Measurements from ENCODE around the gene AMACR. TPM values are rescaled to one million over a fixed set of nuclear protein-coding genes. Genes with fewer than 3 reads are reported as not detected.

Gene AMACR
- total and polyA plus RNA-seq, 2 of the 8 experiments (the other 6 are each of a cell fraction or from before 2014, with no cell fraction given), result 9.1 to 12.6 TPM

GRCh38 chr5:34008802-34009201 is 952 bp upstream of the AMACR start (continued):
- TF ChIP-seq, protein P1, sequence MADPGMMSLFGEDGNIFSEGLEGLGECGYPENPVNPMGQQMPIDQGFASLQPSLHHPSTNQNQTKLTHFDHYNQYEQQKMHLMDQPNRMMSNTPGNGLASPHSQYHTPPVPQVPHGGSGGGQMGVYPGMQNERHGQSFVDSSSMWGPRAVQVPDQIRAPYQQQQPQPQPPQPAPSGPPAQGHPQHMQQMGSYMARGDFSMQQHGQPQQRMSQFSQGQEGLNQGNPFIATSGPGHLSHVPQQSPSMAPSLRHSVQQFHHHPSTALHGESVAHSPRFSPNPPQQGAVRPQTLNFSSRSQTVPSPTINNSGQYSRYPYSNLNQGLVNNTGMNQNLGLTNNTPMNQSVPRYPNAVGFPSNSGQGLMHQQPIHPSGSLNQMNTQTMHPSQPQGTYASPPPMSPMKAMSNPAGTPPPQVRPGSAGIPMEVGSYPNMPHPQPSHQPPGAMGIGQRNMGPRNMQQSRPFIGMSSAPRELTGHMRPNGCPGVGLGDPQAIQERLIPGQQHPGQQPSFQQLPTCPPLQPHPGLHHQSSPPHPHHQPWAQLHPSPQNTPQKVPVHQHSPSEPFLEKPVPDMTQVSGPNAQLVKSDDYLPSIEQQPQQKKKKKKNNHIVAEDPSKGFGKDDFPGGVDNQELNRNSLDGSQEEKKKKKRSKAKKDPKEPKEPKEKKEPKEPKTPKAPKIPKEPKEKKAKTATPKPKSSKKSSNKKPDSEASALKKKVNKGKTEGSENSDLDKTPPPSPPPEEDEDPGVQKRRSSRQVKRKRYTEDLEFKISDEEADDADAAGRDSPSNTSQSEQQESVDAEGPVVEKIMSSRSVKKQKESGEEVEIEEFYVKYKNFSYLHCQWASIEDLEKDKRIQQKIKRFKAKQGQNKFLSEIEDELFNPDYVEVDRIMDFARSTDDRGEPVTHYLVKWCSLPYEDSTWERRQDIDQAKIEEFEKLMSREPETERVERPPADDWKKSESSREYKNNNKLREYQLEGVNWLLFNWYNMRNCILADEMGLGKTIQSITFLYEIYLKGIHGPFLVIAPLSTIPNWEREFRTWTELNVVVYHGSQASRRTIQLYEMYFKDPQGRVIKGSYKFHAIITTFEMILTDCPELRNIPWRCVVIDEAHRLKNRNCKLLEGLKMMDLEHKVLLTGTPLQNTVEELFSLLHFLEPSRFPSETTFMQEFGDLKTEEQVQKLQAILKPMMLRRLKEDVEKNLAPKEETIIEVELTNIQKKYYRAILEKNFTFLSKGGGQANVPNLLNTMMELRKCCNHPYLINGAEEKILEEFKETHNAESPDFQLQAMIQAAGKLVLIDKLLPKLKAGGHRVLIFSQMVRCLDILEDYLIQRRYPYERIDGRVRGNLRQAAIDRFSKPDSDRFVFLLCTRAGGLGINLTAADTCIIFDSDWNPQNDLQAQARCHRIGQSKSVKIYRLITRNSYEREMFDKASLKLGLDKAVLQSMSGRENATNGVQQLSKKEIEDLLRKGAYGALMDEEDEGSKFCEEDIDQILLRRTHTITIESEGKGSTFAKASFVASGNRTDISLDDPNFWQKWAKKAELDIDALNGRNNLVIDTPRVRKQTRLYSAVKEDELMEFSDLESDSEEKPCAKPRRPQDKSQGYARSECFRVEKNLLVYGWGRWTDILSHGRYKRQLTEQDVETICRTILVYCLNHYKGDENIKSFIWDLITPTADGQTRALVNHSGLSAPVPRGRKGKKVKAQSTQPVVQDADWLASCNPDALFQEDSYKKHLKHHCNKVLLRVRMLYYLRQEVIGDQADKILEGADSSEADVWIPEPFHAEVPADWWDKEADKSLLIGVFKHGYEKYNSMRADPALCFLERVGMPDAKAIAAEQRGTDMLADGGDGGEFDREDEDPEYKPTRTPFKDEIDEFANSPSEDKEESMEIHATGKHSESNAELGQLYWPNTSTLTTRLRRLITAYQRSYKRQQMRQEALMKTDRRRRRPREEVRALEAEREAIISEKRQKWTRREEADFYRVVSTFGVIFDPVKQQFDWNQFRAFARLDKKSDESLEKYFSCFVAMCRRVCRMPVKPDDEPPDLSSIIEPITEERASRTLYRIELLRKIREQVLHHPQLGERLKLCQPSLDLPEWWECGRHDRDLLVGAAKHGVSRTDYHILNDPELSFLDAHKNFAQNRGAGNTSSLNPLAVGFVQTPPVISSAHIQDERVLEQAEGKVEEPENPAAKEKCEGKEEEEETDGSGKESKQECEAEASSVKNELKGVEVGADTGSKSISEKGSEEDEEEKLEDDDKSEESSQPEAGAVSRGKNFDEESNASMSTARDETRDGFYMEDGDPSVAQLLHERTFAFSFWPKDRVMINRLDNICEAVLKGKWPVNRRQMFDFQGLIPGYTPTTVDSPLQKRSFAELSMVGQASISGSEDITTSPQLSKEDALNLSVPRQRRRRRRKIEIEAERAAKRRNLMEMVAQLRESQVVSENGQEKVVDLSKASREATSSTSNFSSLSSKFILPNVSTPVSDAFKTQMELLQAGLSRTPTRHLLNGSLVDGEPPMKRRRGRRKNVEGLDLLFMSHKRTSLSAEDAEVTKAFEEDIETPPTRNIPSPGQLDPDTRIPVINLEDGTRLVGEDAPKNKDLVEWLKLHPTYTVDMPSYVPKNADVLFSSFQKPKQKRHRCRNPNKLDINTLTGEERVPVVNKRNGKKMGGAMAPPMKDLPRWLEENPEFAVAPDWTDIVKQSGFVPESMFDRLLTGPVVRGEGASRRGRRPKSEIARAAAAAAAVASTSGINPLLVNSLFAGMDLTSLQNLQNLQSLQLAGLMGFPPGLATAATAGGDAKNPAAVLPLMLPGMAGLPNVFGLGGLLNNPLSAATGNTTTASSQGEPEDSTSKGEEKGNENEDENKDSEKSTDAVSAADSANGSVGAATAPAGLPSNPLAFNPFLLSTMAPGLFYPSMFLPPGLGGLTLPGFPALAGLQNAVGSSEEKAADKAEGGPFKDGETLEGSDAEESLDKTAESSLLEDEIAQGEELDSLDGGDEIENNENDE (IDR thresholded peaks at IDR 0.05; ENCODE audit: insufficient replicate concordance, low read length), result no peak
- TF ChIP-seq, protein P2, sequence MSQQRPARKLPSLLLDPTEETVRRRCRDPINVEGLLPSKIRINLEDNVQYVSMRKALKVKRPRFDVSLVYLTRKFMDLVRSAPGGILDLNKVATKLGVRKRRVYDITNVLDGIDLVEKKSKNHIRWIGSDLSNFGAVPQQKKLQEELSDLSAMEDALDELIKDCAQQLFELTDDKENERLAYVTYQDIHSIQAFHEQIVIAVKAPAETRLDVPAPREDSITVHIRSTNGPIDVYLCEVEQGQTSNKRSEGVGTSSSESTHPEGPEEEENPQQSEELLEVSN (IDR thresholded peaks at IDR 0.05), result no peak
- TF ChIP-seq RFX5 (IDR thresholded peaks at IDR 0.05; ENCODE audit: borderline replicate concordance, low read depth, low read length) (no peak), ATF2 (IDR thresholded peaks at IDR 0.05; ENCODE audit: low read length) (no peak), BCL11A (IDR thresholded peaks at IDR 0.05; ENCODE audit: low read depth in 2 of 2, low read length in 2 of 2) (no peak), SP4 (IDR thresholded peaks at IDR 0.05; ENCODE audit: low read length) (no peak)

All from H1 (cell line).